Glutamatergic neuron (in vitro differentiated cells): Measurements from ENCODE around the gene C20orf173. TPM values are rescaled to one million over a fixed set of nuclear protein-coding genes. Genes with fewer than 3 reads are reported as not detected.

Experiments used
- DNase-seq: peaks from one replicate; pipeline ENCODE4 v3.0.0; 2022
- H3K27ac Mint-ChIP-seq: one replicate; pipeline ENCODE4 v1.8.0; 2020; ENCODE audit warnings: mild to moderate bottlenecking, mixed read lengths, inconsistent platforms; ENCODE audit not compliant: unreplicated experiment
- H3K27me3 Mint-ChIP-seq: one replicate; pipeline ENCODE4 v1.8.0; 2020; ENCODE audit warnings: mild to moderate bottlenecking, moderate library complexity, mixed read lengths, inconsistent platforms; ENCODE audit not compliant: unreplicated experiment
- H3K36me3 Mint-ChIP-seq: one replicate; pipeline ENCODE4 v1.8.0; 2020; ENCODE audit warnings: mild to moderate bottlenecking, mixed read lengths, inconsistent platforms; ENCODE audit not compliant: unreplicated experiment
- H3K4me1 Mint-ChIP-seq: one replicate; pipeline ENCODE4 v1.8.0; 2020; ENCODE audit warnings: mild to moderate bottlenecking, low read depth, mixed read lengths, inconsistent platforms; ENCODE audit not compliant: unreplicated experiment
- H3K4me3 Mint-ChIP-seq: one replicate; pipeline ENCODE4 v1.8.0; 2020; ENCODE audit warnings: mild to moderate bottlenecking, mixed read lengths, inconsistent platforms; ENCODE audit not compliant: unreplicated experiment
- H3K9me3 Mint-ChIP-seq: one replicate; pipeline ENCODE4 v1.8.0; 2020; ENCODE audit warnings: mild to moderate bottlenecking, moderate library complexity, mixed read lengths, inconsistent platforms; ENCODE audit not compliant: unreplicated experiment
- CTCF ChIP-seq: fragments of 200-600 bp; sonication (generic); IDR thresholded peaks from one replicate; pipeline ENCODE4 v1.5.0; 2021; ENCODE audit not compliant: partially characterized antibody, unreplicated experiment
- total RNA-seq: library from RNA; stranded (reverse); fragmentation: NEBNext Ultra II Directional; extraction: Animal tissue kit (Norgen Biotek cat#: 25700); gene quantifications from one replicate; pipeline ENCODE4 v1.2.1, GENCODE V29; 2021; ENCODE audit not compliant: unreplicated experiment

The C20orf173 gene
- total RNA-seq, 1 donor from 2014 or later: not detected

- no peak for TF ChIP-seq CTCF
- H3K4me1 Mint-ChIP-seq: peaks cover 5% of the 10 kb centered on the region
- peaks cover 5% of the 10 kb centered on the region for H3K9me3 Mint-ChIP-seq
- H3K36me3 Mint-ChIP-seq: peaks cover 23% of the 10 kb centered on the region
- peak; percentile 39 for DNase-seq
- H3K27me3 Mint-ChIP-seq: peaks cover under 1% of the 10 kb centered on the region
- peak overlapping the region; percentile 67 for H3K27ac Mint-ChIP-seq
- no peak overlapping the region for H3K4me3 Mint-ChIP-seq
Measured at GRCh38 chr20:35497780-35498189, 31.7 kb downstream of the C20orf173 start.

GRCh38 chr20:35497320-35497719 is 32.1 kb downstream of the C20orf173 start:
- no peak for TF ChIP-seq CTCF
- peaks cover 19% of the 10 kb centered on the region for H3K36me3 Mint-ChIP-seq
- no peak for DNase-seq
- H3K27ac Mint-ChIP-seq: peak overlapping the region; percentile 67
- H3K27me3 Mint-ChIP-seq: peaks cover under 1% of the 10 kb centered on the region
- no peak overlapping the region for H3K4me3 Mint-ChIP-seq
- peaks cover 5% of the 10 kb centered on the region for H3K4me1 Mint-ChIP-seq
- no peaks in the 10 kb centered on the region for H3K9me3 Mint-ChIP-seq

GRCh38 chr20:35496481-35496880 is 33.0 kb downstream of the C20orf173 start:
- H3K9me3 Mint-ChIP-seq: no peaks in the 10 kb centered on the region
- no peak for TF ChIP-seq CTCF
- peak overlapping the region; percentile 56 for H3K27ac Mint-ChIP-seq
- H3K4me1 Mint-ChIP-seq: peaks cover 5% of the 10 kb centered on the region
- no peak for DNase-seq
- no peak overlapping the region for H3K4me3 Mint-ChIP-seq
- H3K27me3 Mint-ChIP-seq: peaks cover 1% of the 10 kb centered on the region
- peaks cover 16% of the 10 kb centered on the region for H3K36me3 Mint-ChIP-seq

GRCh38 chr20:35492352-35492751 is 37.1 kb downstream of the C20orf173 start:
- Mint-ChIP-seq H3K4me3 (no peak overlapping the region), H3K36me3 (peaks cover 7% of the 10 kb centered on the region), H3K27ac (no peak overlapping the region), H3K9me3 (no peaks in the 10 kb centered on the region), H3K27me3 (peaks cover 1% of the 10 kb centered on the region), H3K4me1 (peaks cover under 1% of the 10 kb centered on the region)
- no peak for TF ChIP-seq CTCF
- DNase-seq: no peak

- peaks cover 7% of the 10 kb centered on the region for H3K36me3 Mint-ChIP-seq
- no peaks in the 10 kb centered on the region for H3K9me3 Mint-ChIP-seq
- H3K27me3 Mint-ChIP-seq: peaks cover 1% of the 10 kb centered on the region
- no peak overlapping the region for H3K4me3 Mint-ChIP-seq
- DNase-seq: no peak
- TF ChIP-seq CTCF: no peak
- H3K27ac Mint-ChIP-seq: no peak overlapping the region
- no peaks in the 10 kb centered on the region for H3K4me1 Mint-ChIP-seq
Measured at GRCh38 chr20:35491823-35492222, 37.6 kb downstream of the C20orf173 start.
